ENCODE results near the gene HOXA2. TPM values are rescaled to one million over a fixed set of nuclear protein-coding genes. Genes with fewer than 3 reads are reported as not detected.

Gene HOXA2
- total RNA-seq, 2 experiments from 2014 or later: 0.25 to 0.42 TPM

DNA sequence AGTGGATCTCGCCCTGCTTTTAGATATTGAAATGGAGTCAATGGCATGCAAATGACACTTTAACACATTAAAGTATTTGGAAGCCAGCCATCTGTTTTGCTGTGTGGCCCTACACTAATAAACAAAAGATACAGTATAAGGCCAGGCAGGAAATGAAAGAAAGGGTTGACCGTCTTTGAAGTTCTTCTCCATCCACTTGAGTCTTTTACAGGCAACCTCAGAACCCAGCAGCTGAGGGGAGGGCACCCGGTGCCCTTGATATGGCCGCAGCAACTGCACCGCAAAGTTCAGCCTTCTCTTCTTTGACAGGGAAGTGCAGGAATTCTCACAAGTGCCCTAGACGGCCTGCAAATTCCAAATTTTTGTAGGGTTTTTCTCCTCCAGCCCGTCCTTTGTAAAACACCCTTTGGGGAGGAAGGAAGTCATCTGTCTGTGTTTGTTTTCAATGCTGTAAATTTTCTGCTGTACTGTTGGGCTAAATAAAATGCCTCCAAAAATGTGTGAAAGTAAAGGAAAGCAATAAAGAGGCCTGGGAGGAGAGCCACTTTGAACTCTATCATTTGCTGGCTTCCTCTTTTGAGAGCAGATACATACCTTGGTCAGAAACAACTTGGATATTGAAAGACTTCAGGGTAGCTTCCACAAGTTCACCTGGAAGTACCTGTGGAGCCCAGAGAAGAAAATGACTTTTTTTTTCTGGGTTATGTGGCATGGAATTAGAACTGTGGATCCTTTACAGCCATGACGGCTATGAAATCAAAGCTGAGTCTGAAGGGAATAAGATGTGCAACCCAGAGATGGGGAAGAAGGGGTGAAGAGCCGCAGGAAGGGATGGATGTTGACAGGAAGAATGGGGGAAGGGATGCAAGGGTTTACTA, 10.3 kb downstream of the HOXA2 start:
- intact Hi-C loops (cut with micrococcal nuclease; ENCODE audit: unreplicated experiment): no loop called here
- no peak for DNase-seq (ENCODE audit: low spot score)
- Histone ChIP-seq H3K4me1 (ENCODE audit: insufficient read depth, low read length, poor library complexity, severe bottlenecking) (peaks cover 25% of the 10 kb centered on the region), H2AFZ (ENCODE audit: low read length) (no peak overlapping the region), H3K9me3 (ENCODE audit: low read length) (no peaks in the 10 kb centered on the region), H3K27ac (ENCODE audit: low read depth, low read length, poor library complexity, severe bottlenecking) (no peak overlapping the region), H3K4me3 (ENCODE audit: low read depth, low read length, poor library complexity, severe bottlenecking) (no peak overlapping the region), H3K9me2 (ENCODE audit: insufficient read depth, low read length) (no peaks in the 10 kb centered on the region), H4K20me1 (ENCODE audit: insufficient read depth, low read length) (peaks cover 3% of the 10 kb centered on the region; the same call in 1 of the 2 replicates), H3K79me2 (ENCODE audit: insufficient read depth, low read depth, low read length) (no peaks in the 10 kb centered on the region; the same call in 1 of the 2 replicates), H3K36me3 (ENCODE audit: insufficient read depth, low read length) (no peaks in the 10 kb centered on the region), H3K4me2 (ENCODE audit: low read length) (no peak overlapping the region)
- ChIA-PET CTCF (ENCODE audit: unreplicated experiment) (no interaction called here), POLR2A (interaction anchor here (1.2 to 2.2 kb wide), 3 partner anchors 8 to 49 kb away, joined by 3 to 10 read pairs (median 4); no protein-coding TSS in a partner anchor)
- TF ChIP-seq, protein P1, sequence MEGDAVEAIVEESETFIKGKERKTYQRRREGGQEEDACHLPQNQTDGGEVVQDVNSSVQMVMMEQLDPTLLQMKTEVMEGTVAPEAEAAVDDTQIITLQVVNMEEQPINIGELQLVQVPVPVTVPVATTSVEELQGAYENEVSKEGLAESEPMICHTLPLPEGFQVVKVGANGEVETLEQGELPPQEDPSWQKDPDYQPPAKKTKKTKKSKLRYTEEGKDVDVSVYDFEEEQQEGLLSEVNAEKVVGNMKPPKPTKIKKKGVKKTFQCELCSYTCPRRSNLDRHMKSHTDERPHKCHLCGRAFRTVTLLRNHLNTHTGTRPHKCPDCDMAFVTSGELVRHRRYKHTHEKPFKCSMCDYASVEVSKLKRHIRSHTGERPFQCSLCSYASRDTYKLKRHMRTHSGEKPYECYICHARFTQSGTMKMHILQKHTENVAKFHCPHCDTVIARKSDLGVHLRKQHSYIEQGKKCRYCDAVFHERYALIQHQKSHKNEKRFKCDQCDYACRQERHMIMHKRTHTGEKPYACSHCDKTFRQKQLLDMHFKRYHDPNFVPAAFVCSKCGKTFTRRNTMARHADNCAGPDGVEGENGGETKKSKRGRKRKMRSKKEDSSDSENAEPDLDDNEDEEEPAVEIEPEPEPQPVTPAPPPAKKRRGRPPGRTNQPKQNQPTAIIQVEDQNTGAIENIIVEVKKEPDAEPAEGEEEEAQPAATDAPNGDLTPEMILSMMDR (conservative IDR thresholded peaks at IDR 0.05; ENCODE audit: low read length): no peak
- no peak for TF ChIP-seq EZH2phosphoT487 (IDR thresholded peaks at IDR 0.05; ENCODE audit: borderline replicate concordance, low read depth, low read length)
- BruUV-seq (replicated peaks): no TSS peak

DNA sequence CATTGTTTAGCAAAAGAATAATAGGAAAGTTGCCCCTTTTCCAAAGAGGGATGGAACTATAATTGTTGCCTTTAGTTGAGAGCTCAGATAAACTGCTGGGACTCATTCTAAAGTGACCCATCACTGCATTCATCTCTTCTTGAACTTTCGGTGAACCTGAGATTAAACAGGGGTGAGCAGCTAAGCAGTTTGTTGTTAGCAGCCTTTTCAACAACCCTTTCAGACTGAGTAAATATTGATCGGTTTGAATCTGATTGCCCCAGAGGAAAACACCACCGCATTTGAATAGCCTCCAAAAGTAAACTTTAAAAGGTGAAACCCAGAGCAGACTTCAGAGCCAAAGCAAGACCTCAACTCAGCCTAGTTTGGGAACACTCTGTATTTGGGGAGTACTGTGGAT, 11.4 kb downstream of the HOXA2 start:
- no peaks in the 10 kb centered on the region for H4K20me1 ChIP-seq (ENCODE audit: insufficient read depth, low read length)
- no peak for DNase-seq (ENCODE audit: low spot score)
- no TSS peak for BruUV-seq (replicated peaks)

DNA sequence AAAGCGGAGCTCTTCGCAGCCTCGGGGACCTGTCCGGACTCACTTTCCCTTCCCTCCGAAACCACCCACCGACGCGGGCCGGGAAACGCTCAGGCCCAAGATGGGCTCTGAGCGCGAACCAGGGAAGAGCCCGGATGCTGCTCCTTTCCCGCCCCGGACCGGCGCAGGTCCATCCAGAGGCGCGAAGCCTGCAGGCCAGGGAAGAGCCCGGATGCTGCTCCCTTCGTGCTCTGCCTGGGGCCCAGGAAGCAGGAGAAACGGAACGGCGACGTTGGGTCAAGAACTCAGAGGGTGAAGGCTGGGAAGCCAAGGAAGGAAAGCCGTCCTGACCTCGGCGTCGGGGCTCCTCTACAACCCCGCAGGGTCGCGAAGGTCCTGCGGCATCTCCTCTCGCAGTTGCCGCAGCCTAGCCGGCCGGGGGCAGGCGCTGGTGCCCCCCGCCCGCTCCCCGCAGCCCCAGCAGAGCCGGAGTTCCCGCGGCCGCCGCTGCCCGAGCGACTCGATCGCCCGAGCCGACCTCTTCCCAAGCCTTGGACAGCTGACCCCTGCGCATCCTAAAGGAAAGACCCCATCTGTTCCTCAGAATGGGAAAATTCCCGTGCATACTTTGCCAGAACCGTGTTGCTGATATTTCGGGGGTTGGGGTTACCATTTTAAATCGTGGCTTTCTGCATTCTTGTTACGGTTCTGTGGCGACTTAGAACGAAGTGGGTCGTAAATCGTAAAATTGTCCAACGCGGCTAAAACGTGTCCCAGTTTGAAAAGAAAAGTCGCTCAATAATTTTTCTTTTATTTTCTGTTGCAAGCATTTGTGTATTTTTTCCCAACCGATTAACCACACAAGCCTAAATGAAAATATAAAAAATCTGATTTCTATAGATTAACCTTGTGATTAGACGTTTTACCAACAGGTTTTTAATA, 14.2 kb downstream of the HOXA2 start:
- Histone ChIP-seq H3K27ac (ENCODE audit: low read depth, low read length, poor library complexity, severe bottlenecking) (no peak overlapping the region), H3K36me3 (ENCODE audit: insufficient read depth, low read length) (no peaks in the 10 kb centered on the region), H2AFZ (ENCODE audit: low read length) (no peak overlapping the region), H3K4me1 (ENCODE audit: insufficient read depth, low read length, poor library complexity, severe bottlenecking) (peaks cover 8% of the 10 kb centered on the region), H4K20me1 (ENCODE audit: insufficient read depth, low read length) (no peaks in the 10 kb centered on the region), H3K79me2 (ENCODE audit: insufficient read depth, low read depth, low read length) (no peaks in the 10 kb centered on the region), H3K9me3 (ENCODE audit: low read length) (no peaks in the 10 kb centered on the region), H3K4me3 (ENCODE audit: low read depth, low read length, poor library complexity, severe bottlenecking) (no peak overlapping the region), H3K4me2 (ENCODE audit: low read length) (no peak overlapping the region), H3K9me2 (ENCODE audit: insufficient read depth, low read length) (no peaks in the 10 kb centered on the region)
- CTCF ChIA-PET (ENCODE audit: unreplicated experiment): no interaction called here
- no TSS peak for BruUV-seq (replicated peaks)
- intact Hi-C loops (cut with micrococcal nuclease; ENCODE audit: unreplicated experiment): no loop called here
- DNase-seq (ENCODE audit: low spot score): no peak
- POLR2A ChIA-PET: no interaction called here
- no peak for TF ChIP-seq EZH2phosphoT487 (IDR thresholded peaks at IDR 0.05; ENCODE audit: borderline replicate concordance, low read depth, low read length)

More for the DNA sequence above, 11.4 kb downstream of the HOXA2 start:
- Histone ChIP-seq H3K4me2 (ENCODE audit: low read length) (no peak overlapping the region), H3K4me1 (ENCODE audit: insufficient read depth, low read length, poor library complexity, severe bottlenecking) (peaks cover 19% of the 10 kb centered on the region), H3K27ac (ENCODE audit: low read depth, low read length, poor library complexity, severe bottlenecking) (no peak overlapping the region), H2AFZ (ENCODE audit: low read length) (no peak overlapping the region), H3K9me3 (ENCODE audit: low read length) (no peaks in the 10 kb centered on the region), H3K4me3 (ENCODE audit: low read depth, low read length, poor library complexity, severe bottlenecking) (no peak overlapping the region), H3K36me3 (ENCODE audit: insufficient read depth, low read length) (no peaks in the 10 kb centered on the region), H3K79me2 (ENCODE audit: insufficient read depth, low read depth, low read length) (no peaks in the 10 kb centered on the region; the same call in 1 of the 2 replicates), H3K9me2 (ENCODE audit: insufficient read depth, low read length) (no peaks in the 10 kb centered on the region)
- CTCF ChIA-PET (ENCODE audit: unreplicated experiment): no interaction called here
- intact Hi-C loops (cut with micrococcal nuclease; ENCODE audit: unreplicated experiment): no loop called here
- POLR2A ChIA-PET: interaction anchor here (0.9 to 1.7 kb wide), 3 partner anchors 12 to 61 kb away, joined by 3 to 4 read pairs (median 4); partner anchors contain the start of gene HOXA3
- no peak for TF ChIP-seq EZH2phosphoT487 (IDR thresholded peaks at IDR 0.05; ENCODE audit: borderline replicate concordance, low read depth, low read length)

Data from OCI-LY7 (cell line).